Adrenal gland (tissue), 5 donors: Measurements from ENCODE around the gene ERCC2.

Experiments used
- CTCF ChIP-seq, 6 experiments: fragments of 450-650 bp in 4 of 6; fragments of 200-600 bp in 2 of 6; sonication (generic) in 1 of 6; IDR thresholded peaks; 1 replicate in 5 of 6; 2 replicates in 1 of 6; pipeline versions ENCODE4 v1.5.1 to v1.8.0; 2016 to 2021; ENCODE audit warnings: antibody characterized with exemption in 6 of 6, mild to moderate bottlenecking in 2 of 6, moderate library complexity in 1 of 6
- POLR2A ChIP-seq, 2 donors: fragments of 450-650 bp; IDR thresholded peaks; one replicate each; pipeline ENCODE4 v1.6.1; 2017; ENCODE audit warnings: antibody characterized with exemption in 2 of 2, mild to moderate bottlenecking in 2 of 2, moderate library complexity in 1 of 2
- donor health status: DM: no; HTN: no; CAD: no.

- TF ChIP-seq CTCF (IDR thresholded peaks at IDR 0.05) (no peak), POLR2A (IDR thresholded peaks at IDR 0.05) (no peak)
Measured at GRCh38 chr19:45385392-45386221, 15.2 kb upstream of the ERCC2 start.
